Sigmoid colon (tissue), 4 donors: ENCODE data around the gene FAM43A.

ENCODE experiments used
- EP300 ChIP-seq, 4 donors: sonication (generic); formaldehyde crosslinking; IDR thresholded peaks; one replicate each; pipeline ENCODE4 v1.6.1; 2017; ENCODE audit warnings: antibody characterized with exemption in 4 of 4
- POLR2A ChIP-seq, 2 donors: fragments of 450-650 bp; IDR thresholded peaks; one replicate each; pipeline ENCODE4 v1.6.1; 2016; ENCODE audit warnings: antibody characterized with exemption in 2 of 2, mild to moderate bottlenecking in 2 of 2, moderate library complexity in 2 of 2
- POLR2AphosphoS5 ChIP-seq, 4 donors: sonication (generic); formaldehyde crosslinking; IDR thresholded peaks; one replicate each; pipeline ENCODE4 v1.6.1; 2017; ENCODE audit warnings: antibody characterized with exemption in 4 of 4
- TF ChIP-seq, protein P1 (sequence below), 4 experiments: fragments of 450-650 bp in 3 of 4; fragments of 200-600 bp in 1 of 4; IDR thresholded peaks; one replicate each; pipeline ENCODE4 v1.5.1; 2016 to 2019; ENCODE audit warnings: antibody characterized with exemption in 4 of 4, mild to moderate bottlenecking in 3 of 4, moderate library complexity in 2 of 4

DNA sequence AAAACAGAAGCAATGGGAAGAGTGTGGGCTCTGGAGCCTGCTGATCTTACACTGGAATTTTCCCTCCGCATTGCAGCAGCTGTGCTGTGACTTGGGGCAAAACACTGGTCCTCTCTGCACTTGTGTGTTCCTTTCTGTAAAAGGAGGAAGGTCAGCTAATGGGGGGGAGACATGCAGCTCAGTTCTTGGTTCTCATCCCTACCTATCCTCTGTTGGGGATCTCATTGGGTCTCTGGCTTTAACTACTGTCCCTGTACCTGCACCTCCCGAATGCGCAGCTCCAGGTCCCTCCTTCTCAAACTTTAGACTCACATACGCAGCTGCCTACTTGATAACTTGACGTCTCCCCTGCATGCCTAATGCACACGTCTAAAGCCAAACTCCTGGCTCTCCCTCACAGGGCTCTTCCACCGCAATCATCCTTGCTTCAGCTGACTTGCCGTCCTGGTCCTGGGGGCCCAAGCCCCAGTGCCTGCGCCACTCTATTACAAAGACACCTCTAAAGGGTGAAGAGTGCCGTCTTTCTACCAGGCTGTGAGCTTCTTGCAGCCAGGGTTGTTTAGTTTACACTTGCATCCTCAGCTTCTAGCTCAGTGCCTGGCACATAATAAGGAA lies 46.6 kb upstream of the FAM43A start:
- TF ChIP-seq POLR2A (IDR thresholded peaks at IDR 0.05), result no peak
- TF ChIP-seq, protein P1, sequence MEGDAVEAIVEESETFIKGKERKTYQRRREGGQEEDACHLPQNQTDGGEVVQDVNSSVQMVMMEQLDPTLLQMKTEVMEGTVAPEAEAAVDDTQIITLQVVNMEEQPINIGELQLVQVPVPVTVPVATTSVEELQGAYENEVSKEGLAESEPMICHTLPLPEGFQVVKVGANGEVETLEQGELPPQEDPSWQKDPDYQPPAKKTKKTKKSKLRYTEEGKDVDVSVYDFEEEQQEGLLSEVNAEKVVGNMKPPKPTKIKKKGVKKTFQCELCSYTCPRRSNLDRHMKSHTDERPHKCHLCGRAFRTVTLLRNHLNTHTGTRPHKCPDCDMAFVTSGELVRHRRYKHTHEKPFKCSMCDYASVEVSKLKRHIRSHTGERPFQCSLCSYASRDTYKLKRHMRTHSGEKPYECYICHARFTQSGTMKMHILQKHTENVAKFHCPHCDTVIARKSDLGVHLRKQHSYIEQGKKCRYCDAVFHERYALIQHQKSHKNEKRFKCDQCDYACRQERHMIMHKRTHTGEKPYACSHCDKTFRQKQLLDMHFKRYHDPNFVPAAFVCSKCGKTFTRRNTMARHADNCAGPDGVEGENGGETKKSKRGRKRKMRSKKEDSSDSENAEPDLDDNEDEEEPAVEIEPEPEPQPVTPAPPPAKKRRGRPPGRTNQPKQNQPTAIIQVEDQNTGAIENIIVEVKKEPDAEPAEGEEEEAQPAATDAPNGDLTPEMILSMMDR (IDR thresholded peaks at IDR 0.05), result no peak
- TF ChIP-seq POLR2AphosphoS5 (IDR thresholded peaks at IDR 0.05), result no peak
- TF ChIP-seq EP300 (IDR thresholded peaks at IDR 0.05), result no peak
